ENCODE measurements around the gene SRSF12. TPM values are rescaled to one million over a fixed set of nuclear protein-coding genes. Genes with fewer than 3 reads are reported as not detected.

The SRSF12 gene
- total and polyA plus RNA-seq, 9 of the 15 experiments (the other 6 are each of a cell fraction or from before 2014, with no cell fraction given) = not detected

DNA sequence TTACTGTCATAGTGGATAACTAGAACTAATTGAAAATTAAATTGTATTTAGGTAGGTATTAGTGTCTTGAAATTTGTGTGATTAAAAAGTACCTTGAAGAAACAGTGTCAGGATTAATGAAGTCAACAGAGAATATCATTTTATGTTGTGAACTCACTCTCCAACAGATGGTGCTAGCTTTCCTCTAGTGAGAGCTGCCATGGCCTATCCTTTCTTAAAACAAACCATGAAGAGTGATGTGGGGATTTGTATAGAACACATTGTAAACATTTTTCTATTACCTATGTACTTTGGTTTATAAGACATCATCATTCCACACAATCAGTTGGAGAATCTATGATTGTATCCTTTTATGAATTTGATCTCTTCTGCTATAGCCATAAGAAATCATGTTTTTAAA lies 4.8 kb upstream of the SRSF12 start (continued):
- TF ChIP-seq, protein P1, sequence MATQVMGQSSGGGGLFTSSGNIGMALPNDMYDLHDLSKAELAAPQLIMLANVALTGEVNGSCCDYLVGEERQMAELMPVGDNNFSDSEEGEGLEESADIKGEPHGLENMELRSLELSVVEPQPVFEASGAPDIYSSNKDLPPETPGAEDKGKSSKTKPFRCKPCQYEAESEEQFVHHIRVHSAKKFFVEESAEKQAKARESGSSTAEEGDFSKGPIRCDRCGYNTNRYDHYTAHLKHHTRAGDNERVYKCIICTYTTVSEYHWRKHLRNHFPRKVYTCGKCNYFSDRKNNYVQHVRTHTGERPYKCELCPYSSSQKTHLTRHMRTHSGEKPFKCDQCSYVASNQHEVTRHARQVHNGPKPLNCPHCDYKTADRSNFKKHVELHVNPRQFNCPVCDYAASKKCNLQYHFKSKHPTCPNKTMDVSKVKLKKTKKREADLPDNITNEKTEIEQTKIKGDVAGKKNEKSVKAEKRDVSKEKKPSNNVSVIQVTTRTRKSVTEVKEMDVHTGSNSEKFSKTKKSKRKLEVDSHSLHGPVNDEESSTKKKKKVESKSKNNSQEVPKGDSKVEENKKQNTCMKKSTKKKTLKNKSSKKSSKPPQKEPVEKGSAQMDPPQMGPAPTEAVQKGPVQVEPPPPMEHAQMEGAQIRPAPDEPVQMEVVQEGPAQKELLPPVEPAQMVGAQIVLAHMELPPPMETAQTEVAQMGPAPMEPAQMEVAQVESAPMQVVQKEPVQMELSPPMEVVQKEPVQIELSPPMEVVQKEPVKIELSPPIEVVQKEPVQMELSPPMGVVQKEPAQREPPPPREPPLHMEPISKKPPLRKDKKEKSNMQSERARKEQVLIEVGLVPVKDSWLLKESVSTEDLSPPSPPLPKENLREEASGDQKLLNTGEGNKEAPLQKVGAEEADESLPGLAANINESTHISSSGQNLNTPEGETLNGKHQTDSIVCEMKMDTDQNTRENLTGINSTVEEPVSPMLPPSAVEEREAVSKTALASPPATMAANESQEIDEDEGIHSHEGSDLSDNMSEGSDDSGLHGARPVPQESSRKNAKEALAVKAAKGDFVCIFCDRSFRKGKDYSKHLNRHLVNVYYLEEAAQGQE (IDR thresholded peaks at IDR 0.05; ENCODE audit: borderline replicate concordance) = peak; percentile 27; the same call in 1 of the 2 replicates
- TF ChIP-seq, protein P1 (CRISPR knock-in tag; IDR thresholded peaks at IDR 0.05; ENCODE audit: low read depth) = no peak
- no peak for TF ChIP-seq KAT2B (IDR thresholded peaks at IDR 0.05; ENCODE audit: low read depth, low read length)
- no peak for TF ChIP-seq SP2 (IDR thresholded peaks at IDR 0.05; ENCODE audit: extremely low read depth, low read depth, low read length, poor library complexity, severe bottlenecking)
- TF ChIP-seq, protein P2, sequence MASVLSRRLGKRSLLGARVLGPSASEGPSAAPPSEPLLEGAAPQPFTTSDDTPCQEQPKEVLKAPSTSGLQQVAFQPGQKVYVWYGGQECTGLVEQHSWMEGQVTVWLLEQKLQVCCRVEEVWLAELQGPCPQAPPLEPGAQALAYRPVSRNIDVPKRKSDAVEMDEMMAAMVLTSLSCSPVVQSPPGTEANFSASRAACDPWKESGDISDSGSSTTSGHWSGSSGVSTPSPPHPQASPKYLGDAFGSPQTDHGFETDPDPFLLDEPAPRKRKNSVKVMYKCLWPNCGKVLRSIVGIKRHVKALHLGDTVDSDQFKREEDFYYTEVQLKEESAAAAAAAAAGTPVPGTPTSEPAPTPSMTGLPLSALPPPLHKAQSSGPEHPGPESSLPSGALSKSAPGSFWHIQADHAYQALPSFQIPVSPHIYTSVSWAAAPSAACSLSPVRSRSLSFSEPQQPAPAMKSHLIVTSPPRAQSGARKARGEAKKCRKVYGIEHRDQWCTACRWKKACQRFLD (CRISPR knock-in tag; IDR thresholded peaks at IDR 0.05) = no peak
- TF ChIP-seq, protein P3, sequence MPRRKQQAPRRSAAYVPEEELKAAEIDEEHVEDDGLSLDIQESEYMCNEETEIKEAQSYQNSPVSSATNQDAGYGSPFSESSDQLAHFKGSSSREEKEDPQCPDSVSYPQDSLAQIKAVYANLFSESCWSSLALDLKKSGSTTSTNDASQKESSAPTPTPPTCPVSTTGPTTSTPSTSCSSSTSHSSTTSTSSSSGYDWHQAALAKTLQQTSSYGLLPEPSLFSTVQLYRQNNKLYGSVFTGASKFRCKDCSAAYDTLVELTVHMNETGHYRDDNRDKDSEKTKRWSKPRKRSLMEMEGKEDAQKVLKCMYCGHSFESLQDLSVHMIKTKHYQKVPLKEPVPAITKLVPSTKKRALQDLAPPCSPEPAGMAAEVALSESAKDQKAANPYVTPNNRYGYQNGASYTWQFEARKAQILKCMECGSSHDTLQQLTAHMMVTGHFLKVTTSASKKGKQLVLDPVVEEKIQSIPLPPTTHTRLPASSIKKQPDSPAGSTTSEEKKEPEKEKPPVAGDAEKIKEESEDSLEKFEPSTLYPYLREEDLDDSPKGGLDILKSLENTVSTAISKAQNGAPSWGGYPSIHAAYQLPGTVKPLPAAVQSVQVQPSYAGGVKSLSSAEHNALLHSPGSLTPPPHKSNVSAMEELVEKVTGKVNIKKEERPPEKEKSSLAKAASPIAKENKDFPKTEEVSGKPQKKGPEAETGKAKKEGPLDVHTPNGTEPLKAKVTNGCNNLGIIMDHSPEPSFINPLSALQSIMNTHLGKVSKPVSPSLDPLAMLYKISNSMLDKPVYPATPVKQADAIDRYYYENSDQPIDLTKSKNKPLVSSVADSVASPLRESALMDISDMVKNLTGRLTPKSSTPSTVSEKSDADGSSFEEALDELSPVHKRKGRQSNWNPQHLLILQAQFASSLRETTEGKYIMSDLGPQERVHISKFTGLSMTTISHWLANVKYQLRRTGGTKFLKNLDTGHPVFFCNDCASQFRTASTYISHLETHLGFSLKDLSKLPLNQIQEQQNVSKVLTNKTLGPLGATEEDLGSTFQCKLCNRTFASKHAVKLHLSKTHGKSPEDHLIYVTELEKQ (CRISPR knock-in tag; IDR thresholded peaks at IDR 0.05) = no peak
- TF ChIP-seq, protein P4, sequence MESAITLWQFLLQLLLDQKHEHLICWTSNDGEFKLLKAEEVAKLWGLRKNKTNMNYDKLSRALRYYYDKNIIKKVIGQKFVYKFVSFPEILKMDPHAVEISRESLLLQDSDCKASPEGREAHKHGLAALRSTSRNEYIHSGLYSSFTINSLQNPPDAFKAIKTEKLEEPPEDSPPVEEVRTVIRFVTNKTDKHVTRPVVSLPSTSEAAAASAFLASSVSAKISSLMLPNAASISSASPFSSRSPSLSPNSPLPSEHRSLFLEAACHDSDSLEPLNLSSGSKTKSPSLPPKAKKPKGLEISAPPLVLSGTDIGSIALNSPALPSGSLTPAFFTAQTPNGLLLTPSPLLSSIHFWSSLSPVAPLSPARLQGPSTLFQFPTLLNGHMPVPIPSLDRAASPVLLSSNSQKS (CRISPR knock-in tag; IDR thresholded peaks at IDR 0.05) = no peak
- TF ChIP-seq STAT5A (IDR thresholded peaks at IDR 0.05; ENCODE audit: borderline replicate concordance, low read length) = no peak
- TF ChIP-seq, protein P5, sequence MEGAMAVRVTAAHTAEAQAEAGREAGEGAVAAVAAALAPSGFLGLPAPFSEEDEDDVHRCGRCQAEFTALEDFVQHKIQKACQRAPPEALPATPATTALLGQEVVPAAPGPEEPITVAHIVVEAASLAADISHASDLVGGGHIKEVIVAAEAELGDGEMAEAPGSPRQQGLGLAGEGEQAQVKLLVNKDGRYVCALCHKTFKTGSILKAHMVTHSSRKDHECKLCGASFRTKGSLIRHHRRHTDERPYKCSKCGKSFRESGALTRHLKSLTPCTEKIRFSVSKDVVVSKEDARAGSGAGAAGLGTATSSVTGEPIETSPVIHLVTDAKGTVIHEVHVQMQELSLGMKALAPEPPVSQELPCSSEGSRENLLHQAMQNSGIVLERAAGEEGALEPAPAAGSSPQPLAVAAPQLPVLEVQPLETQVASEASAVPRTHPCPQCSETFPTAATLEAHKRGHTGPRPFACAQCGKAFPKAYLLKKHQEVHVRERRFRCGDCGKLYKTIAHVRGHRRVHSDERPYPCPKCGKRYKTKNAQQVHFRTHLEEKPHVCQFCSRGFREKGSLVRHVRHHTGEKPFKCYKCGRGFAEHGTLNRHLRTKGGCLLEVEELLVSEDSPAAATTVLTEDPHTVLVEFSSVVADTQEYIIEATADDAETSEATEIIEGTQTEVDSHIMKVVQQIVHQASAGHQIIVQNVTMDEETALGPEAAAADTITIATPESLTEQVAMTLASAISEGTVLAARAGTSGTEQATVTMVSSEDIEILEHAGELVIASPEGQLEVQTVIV (CRISPR knock-in tag; IDR thresholded peaks at IDR 0.05; ENCODE audit: borderline replicate concordance) = no peak
- TF ChIP-seq SMC3 (conservative IDR thresholded peaks at IDR 0.05; ENCODE audit: insufficient read depth, low read depth, low read length) = 0 out of 2 replicates have a peak, but pooled peaks have one; percentile 17
- TF ChIP-seq YBX1 (IDR thresholded peaks at IDR 0.05) = no peak

Data from K562 (cell line).